ENCODE results near the gene SYPL2. TPM values are rescaled to one million over a fixed set of nuclear protein-coding genes. Genes with fewer than 3 reads are reported as not detected.

Gene SYPL2
- total RNA-seq, 2 experiments from 2014 or later, result not detected

- Histone ChIP-seq H3K4me2 (ENCODE audit: low read length) (no peak overlapping the region), H4K20me1 (ENCODE audit: insufficient read depth, low read length) (no peaks in the 10 kb centered on the region), H2AFZ (ENCODE audit: low read length) (no peak overlapping the region), H3K4me1 (ENCODE audit: insufficient read depth, low read length, poor library complexity, severe bottlenecking) (no peaks in the 10 kb centered on the region), H3K9me3 (ENCODE audit: low read length) (no peaks in the 10 kb centered on the region), H3K4me3 (ENCODE audit: low read depth, low read length, poor library complexity, severe bottlenecking) (no peak overlapping the region), H3K27ac (ENCODE audit: low read depth, low read length, poor library complexity, severe bottlenecking) (no peak overlapping the region), H3K36me3 (ENCODE audit: insufficient read depth, low read length) (no peaks in the 10 kb centered on the region), H3K9me2 (ENCODE audit: insufficient read depth, low read length) (no peaks in the 10 kb centered on the region), H3K79me2 (ENCODE audit: insufficient read depth, low read depth, low read length) (no peaks in the 10 kb centered on the region)
- TF ChIP-seq CTCF (conservative IDR thresholded peaks at IDR 0.05; ENCODE audit: low read length), result no peak
- TF ChIP-seq EZH2phosphoT487 (IDR thresholded peaks at IDR 0.05; ENCODE audit: borderline replicate concordance, low read depth, low read length), result no peak
- POLR2A ChIA-PET, result no interaction called here
- BruUV-seq (replicated peaks), result no TSS peak
- intact Hi-C loops (cut with micrococcal nuclease; ENCODE audit: unreplicated experiment), result no loop called here
- no peak for DNase-seq (ENCODE audit: low spot score)
- CTCF ChIA-PET (ENCODE audit: unreplicated experiment), result no interaction called here
Observed at GRCh38 chr1:109517337-109517736, 51.0 kb downstream of the SYPL2 start.

DNA sequence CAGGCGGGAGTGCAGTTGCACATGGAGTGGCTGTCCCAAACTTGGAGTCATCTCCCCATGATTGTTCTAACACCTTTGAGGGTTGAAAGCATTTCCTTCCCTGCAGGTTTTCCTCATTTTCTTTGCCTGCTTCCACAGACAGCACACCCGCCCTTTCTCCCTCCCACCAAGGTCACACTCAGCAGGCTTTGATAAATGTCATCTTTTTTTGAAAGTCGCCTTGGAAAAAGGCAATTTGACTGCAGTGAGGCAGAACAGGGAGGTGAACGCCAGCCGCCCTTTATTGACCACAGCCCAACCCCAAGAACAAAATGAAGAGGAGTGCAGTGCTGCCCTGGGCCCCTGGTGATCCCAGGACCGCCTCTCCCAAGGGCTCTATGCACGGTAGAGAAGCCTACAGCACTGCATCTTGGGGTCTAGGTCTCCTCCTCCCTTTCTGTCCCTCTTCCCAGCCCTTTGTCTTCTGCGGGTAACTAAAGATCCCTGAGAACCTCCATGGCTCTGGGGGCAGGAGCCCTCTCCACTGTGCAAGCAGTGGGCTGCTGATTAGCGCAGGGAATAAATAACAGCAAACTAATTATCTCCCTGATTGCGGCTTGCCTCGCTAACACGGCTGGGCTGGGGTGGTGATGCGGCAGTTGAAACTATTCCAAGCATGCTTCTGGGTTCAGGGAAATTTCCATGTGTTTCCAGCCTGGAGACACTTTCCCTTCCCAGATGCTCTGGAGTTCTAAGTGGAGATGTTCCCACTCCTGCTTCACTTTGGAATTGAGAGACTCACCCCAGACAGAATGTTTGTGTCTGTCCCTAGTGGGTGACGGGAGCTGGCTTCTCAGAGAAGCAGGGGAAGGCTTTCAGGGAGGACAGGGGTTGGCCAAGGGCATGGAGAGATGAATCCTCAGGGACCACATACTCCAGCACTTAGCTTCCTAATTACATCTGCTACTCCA, 54.9 kb downstream of the SYPL2 start:
- no peaks in the 10 kb centered on the region for H4K20me1 ChIP-seq (ENCODE audit: insufficient read depth, low read length)
- CTCF ChIA-PET (ENCODE audit: unreplicated experiment), result no interaction called here
- no peak overlapping the region for H3K27ac ChIP-seq (ENCODE audit: low read depth, low read length, poor library complexity, severe bottlenecking)
- POLR2A ChIA-PET, result no interaction called here
- H3K4me3 ChIP-seq (ENCODE audit: low read depth, low read length, poor library complexity, severe bottlenecking), result no peak overlapping the region
- intact Hi-C loops (cut with micrococcal nuclease; ENCODE audit: unreplicated experiment), result no loop called here
- no peak for DNase-seq (ENCODE audit: low spot score)
- no peaks in the 10 kb centered on the region for H3K9me3 ChIP-seq (ENCODE audit: low read length)
- H3K9me2 ChIP-seq (ENCODE audit: insufficient read depth, low read length), result no peaks in the 10 kb centered on the region
- no peaks in the 10 kb centered on the region for H3K79me2 ChIP-seq (ENCODE audit: insufficient read depth, low read depth, low read length)
- no peak overlapping the region for H2AFZ ChIP-seq (ENCODE audit: low read length)
- BruUV-seq (replicated peaks), result no TSS peak
- H3K4me2 ChIP-seq (ENCODE audit: low read length), result no peak overlapping the region
- TF ChIP-seq CTCF (conservative IDR thresholded peaks at IDR 0.05; ENCODE audit: low read length) (no peak), EZH2phosphoT487 (IDR thresholded peaks at IDR 0.05; ENCODE audit: borderline replicate concordance, low read depth, low read length) (no peak)
- H3K36me3 ChIP-seq (ENCODE audit: insufficient read depth, low read length), result no peaks in the 10 kb centered on the region
- no peaks in the 10 kb centered on the region for H3K4me1 ChIP-seq (ENCODE audit: insufficient read depth, low read length, poor library complexity, severe bottlenecking)

GRCh38 chr1:109522026-109522425, 55.7 kb downstream of the SYPL2 start:
- no peaks in the 10 kb centered on the region for H3K4me1 ChIP-seq (ENCODE audit: insufficient read depth, low read length, poor library complexity, severe bottlenecking)
- no peaks in the 10 kb centered on the region for H3K9me3 ChIP-seq (ENCODE audit: low read length)
- no peak for DNase-seq (ENCODE audit: low spot score)
- CTCF ChIA-PET (ENCODE audit: unreplicated experiment), result no interaction called here
- H2AFZ ChIP-seq (ENCODE audit: low read length), result no peak overlapping the region
- no TSS peak for BruUV-seq (replicated peaks)
- no peak overlapping the region for H3K4me2 ChIP-seq (ENCODE audit: low read length)
- intact Hi-C loops (cut with micrococcal nuclease; ENCODE audit: unreplicated experiment), result no loop called here
- no peaks in the 10 kb centered on the region for H3K79me2 ChIP-seq (ENCODE audit: insufficient read depth, low read depth, low read length)
- H4K20me1 ChIP-seq (ENCODE audit: insufficient read depth, low read length), result no peaks in the 10 kb centered on the region
- no peak overlapping the region for H3K4me3 ChIP-seq (ENCODE audit: low read depth, low read length, poor library complexity, severe bottlenecking)
- no peaks in the 10 kb centered on the region for H3K9me2 ChIP-seq (ENCODE audit: insufficient read depth, low read length)
- POLR2A ChIA-PET, result no interaction called here
- H3K27ac ChIP-seq (ENCODE audit: low read depth, low read length, poor library complexity, severe bottlenecking), result no peak overlapping the region
- TF ChIP-seq CTCF (conservative IDR thresholded peaks at IDR 0.05; ENCODE audit: low read length), result no peak
- TF ChIP-seq EZH2phosphoT487 (IDR thresholded peaks at IDR 0.05; ENCODE audit: borderline replicate concordance, low read depth, low read length), result no peak
- no peaks in the 10 kb centered on the region for H3K36me3 ChIP-seq (ENCODE audit: insufficient read depth, low read length)
